Measurements from ENCODE around the gene MDFI.

Gene MDFI

GRCh38 chr6:41650120-41650519, 11.9 kb downstream of the MDFI start:
- CTCF ChIA-PET, result no interaction called here
- no peak for TF ChIP-seq CTCF (conservative IDR thresholded peaks at IDR 0.05; ENCODE audit: low read depth)
- DNase-seq (ENCODE audit: low spot score), result no peak
- peak overlapping the region; percentile 47 for H3K27ac ChIP-seq
- POLR2A ChIA-PET (ENCODE audit: low non-redundant PET), result no interaction called here

DNA sequence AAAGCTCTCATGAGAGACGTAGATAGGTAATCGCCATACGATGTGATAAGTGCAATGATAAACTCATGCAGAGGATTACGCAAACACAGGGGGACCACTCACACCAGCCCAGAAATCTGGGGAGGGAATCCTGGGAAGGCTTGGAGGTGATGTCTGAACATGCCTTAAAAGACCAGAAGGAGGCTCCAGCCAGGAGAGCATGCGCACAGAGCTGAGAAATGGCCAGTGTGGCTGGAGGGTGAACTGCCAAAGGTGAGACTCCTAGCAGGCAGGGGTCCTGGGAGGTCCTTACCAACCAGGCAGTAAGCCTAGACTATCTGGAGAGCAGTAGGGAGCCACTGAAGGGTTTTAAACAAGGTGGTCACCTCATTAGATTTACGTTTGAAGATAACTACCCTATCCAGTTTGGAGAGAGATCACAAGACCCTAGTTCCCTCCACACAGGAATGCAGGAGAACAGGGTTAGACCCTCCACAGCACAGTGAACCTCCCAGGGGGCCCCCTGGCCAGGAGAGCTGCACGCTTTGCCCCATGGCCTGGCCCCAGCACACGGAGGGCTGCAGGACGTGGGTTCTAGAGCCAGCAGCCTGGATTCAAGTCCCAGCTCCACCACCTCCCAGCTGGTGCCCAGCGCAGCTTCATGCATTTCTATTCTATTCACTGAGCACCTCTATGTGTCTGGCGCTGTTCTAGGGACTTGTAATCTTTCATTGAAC, 13.1 kb downstream of the MDFI start:
- no peak for DNase-seq (ENCODE audit: low spot score)
- CTCF ChIA-PET, result interaction anchor here (0.7 to 2.0 kb wide), 2 partner anchors 32 to 45 kb away, joined by 3 to 9 read pairs; no protein-coding TSS in a partner anchor
- POLR2A ChIA-PET (ENCODE audit: low non-redundant PET), result no interaction called here
- TF ChIP-seq CTCF (conservative IDR thresholded peaks at IDR 0.05; ENCODE audit: low read depth), result no peak
- H3K27ac ChIP-seq, result peak overlapping the region; percentile 47

- TF ChIP-seq CTCF (conservative IDR thresholded peaks at IDR 0.05; ENCODE audit: low read depth), result no peak
- ChIA-PET CTCF (interaction anchor here (0.6 to 2.0 kb wide), 3 partner anchors 31 to 46 kb away, joined by 3 to 9 read pairs (median 4); no protein-coding TSS in a partner anchor), POLR2A (ENCODE audit: low non-redundant PET) (no interaction called here)
- no peak for DNase-seq (ENCODE audit: low spot score)
- peak overlapping the region; percentile 47 for H3K27ac ChIP-seq
Measured at GRCh38 chr6:41651962-41652657, 13.8 kb downstream of the MDFI start.

- peak overlapping the region; percentile 28 for H3K27ac ChIP-seq
- CTCF ChIA-PET, result interaction anchor here (0.6 to 2.0 kb wide), 3 partner anchors 31 to 181 kb away, joined by 3 to 9 read pairs (median 4); no protein-coding TSS in a partner anchor
- POLR2A ChIA-PET (ENCODE audit: low non-redundant PET), result no interaction called here
- DNase-seq (ENCODE audit: low spot score), result no peak
- no peak for TF ChIP-seq CTCF (conservative IDR thresholded peaks at IDR 0.05; ENCODE audit: low read depth)
Measured at GRCh38 chr6:41652866-41653652, 14.8 kb downstream of the MDFI start.

GRCh38 chr6:41653691-41654090, 15.4 kb downstream of the MDFI start:
- CTCF ChIA-PET, result no interaction called here
- no peak for DNase-seq (ENCODE audit: low spot score)
- peak overlapping the region; percentile 28 for H3K27ac ChIP-seq
- TF ChIP-seq CTCF (conservative IDR thresholded peaks at IDR 0.05; ENCODE audit: low read depth), result no peak
- POLR2A ChIA-PET (ENCODE audit: low non-redundant PET), result no interaction called here

- ChIA-PET CTCF (no interaction called here), POLR2A (ENCODE audit: low non-redundant PET) (no interaction called here)
- no peak for TF ChIP-seq CTCF (conservative IDR thresholded peaks at IDR 0.05; ENCODE audit: low read depth)
- H3K27ac ChIP-seq, result peak overlapping the region; percentile 28
- DNase-seq (ENCODE audit: low spot score), result no peak
Measured at GRCh38 chr6:41654151-41654697, 16.0 kb downstream of the MDFI start.

All from RWPE1 (cell line).